ENCODE results near the gene LYRM4.

DNA sequence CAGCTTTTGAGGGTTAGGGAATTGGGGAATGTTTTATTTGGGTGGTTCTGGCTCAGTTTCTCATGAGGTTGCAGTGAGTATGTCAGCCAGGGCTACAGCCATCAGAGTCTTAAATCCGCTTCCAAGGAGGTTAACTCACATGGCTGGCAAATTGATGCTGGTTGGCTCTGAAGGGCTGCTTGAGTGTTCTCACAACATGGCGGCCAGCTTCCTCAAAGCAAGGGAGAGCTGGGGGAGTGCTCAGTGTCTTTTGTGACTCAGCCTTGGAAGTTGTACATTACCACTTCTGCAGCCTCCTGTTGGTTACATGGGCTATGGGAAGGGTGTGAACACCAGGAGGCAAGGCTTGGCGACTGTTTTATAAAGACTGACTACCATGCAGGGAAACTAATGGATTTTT is 193.4 kb downstream of the LYRM4 start:
- TF ChIP-seq, protein P1, sequence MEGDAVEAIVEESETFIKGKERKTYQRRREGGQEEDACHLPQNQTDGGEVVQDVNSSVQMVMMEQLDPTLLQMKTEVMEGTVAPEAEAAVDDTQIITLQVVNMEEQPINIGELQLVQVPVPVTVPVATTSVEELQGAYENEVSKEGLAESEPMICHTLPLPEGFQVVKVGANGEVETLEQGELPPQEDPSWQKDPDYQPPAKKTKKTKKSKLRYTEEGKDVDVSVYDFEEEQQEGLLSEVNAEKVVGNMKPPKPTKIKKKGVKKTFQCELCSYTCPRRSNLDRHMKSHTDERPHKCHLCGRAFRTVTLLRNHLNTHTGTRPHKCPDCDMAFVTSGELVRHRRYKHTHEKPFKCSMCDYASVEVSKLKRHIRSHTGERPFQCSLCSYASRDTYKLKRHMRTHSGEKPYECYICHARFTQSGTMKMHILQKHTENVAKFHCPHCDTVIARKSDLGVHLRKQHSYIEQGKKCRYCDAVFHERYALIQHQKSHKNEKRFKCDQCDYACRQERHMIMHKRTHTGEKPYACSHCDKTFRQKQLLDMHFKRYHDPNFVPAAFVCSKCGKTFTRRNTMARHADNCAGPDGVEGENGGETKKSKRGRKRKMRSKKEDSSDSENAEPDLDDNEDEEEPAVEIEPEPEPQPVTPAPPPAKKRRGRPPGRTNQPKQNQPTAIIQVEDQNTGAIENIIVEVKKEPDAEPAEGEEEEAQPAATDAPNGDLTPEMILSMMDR (IDR thresholded peaks at IDR 0.05 in 4 of 5, conservative IDR thresholded peaks at IDR 0.05 in 1 of 5): no peak
- no peak for TF ChIP-seq POLR2A (IDR thresholded peaks at IDR 0.05)

Measured in gastrocnemius medialis (tissue), 4 donors.